Stimulated activated CD4-positive, alpha-beta T cell treated with anti-CD3 and anti-CD28 coated beads, Interleukin-4, amount 100 ng/mL, for 1 hour (primary cell): ENCODE results near the gene QSOX2.

Source experiments
- DNase-seq: peaks from one replicate; pipeline ENCODE4 v3.0.0-alpha.2; 2020

Gene QSOX2

GRCh38 chr9:136235709-136236455 is 9.7 kb downstream of the QSOX2 start:
- DNase-seq: no peak

DNA sequence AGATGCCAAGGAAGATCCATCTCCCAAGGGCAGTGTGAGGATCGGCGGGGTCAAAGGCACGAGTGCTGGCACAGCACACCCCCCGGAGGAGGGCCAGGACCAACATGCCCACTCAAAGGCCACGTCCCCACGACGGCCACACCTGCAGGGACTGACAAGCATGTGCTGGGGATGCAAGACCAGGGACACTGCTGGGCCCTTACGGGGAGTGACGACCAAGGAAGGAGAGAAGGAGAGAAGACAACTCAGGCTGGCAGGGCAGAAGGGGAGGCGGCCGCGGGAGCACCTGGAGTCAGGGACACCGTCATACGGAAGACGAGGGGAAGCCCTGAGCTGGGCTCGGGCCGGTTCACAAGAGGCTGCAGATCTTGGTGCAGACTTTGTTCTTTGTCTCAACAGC is 10.4 kb downstream of the QSOX2 start:
- no peak for DNase-seq

GRCh38 chr9:136234597-136234996 is 11.0 kb downstream of the QSOX2 start:
- DNase-seq: no peak

DNA sequence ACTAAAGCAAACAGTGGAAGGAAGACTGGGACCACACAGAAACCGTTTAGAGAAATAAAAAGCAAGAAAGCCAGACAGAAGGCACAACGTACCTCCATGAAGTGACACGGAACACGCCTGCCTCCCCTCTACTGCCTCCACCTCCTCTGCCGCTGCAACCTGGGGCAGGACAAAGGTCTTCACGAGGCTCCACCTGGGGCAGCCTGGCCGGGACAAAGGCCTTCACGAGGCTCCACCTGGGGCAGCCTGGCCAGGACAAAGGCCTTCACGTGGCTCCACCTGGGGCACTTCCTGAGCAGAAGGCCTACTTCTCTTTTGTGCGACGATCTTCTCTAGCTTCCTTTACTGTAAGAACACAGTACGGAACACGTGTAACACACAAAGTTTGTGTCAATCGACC is 11.7 kb downstream of the QSOX2 start:
- DNase-seq: no peak

DNA sequence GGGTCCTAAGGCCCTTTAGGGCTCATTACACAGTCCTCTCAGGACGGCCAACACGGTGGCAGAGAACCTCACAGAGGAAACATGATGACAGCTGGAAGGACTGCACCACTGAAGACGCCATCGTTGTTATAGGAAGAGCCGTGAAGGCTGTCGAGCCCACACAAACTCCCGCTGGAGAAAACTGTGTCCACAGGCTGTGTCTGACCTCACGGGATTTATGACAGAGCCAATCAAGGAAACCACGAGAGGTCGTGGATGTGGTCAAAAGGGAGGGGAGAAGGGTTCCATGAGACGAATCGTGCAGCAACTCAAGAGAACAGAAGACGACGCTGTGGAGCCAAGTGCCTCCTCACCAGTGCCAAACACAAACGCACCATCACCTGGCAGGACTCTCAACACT is 12.2 kb downstream of the QSOX2 start:
- no peak for DNase-seq

- no peak for DNase-seq
These were observed 12.6 kb downstream of the QSOX2 start for GRCh38 chr9:136232969-136233368.

DNA sequence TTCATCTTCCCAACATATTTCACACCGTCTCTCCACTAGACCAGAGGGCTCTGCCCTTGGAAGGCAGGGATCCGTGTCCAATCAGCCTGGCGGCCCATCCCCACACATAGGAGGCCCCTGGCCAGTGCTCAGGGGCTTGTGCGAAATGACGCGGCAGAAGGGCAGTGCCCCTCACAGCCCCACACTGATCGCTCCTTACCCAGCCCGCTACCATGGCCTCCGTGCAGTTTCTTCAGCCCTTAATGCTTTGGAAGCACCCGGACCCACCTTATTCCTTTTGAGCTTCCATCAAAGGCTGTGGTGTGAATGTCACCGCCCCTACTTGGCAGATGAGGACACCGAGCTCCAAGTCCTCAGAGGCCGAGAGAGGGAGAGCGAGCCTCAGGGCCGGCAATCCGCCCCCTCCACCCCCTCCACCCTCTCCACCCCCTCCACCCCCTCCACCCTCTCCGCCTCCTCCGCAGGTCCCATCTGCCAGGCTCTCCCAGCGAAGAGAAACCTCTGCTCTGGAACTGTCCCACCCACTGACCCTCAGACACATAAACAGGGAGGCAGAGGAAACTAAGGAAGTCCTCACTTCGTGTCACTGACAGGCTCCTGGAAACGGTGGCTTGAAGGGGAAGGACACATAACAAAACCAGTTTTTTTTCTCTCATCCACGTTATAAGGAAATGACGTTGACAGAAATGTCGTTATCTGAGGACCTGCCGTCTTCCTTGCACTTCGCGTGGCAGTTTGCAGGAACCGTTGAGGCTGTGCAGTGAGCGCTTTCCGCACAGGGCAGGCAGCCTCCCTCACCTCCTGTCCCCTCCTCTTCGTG is 13.9 kb downstream of the QSOX2 start:
- no peak for DNase-seq

GRCh38 chr9:136230773-136231172 is 14.8 kb downstream of the QSOX2 start:
- no peak for DNase-seq

- DNase-seq: no peak
These were observed 15.2 kb downstream of the QSOX2 start for GRCh38 chr9:136230365-136230764.

GRCh38 chr9:136229096-136230065 is 16.2 kb downstream of the QSOX2 start:
- no peak for DNase-seq

- DNase-seq: no peak
These were observed 17.3 kb downstream of the QSOX2 start for GRCh38 chr9:136228107-136228875.

DNA sequence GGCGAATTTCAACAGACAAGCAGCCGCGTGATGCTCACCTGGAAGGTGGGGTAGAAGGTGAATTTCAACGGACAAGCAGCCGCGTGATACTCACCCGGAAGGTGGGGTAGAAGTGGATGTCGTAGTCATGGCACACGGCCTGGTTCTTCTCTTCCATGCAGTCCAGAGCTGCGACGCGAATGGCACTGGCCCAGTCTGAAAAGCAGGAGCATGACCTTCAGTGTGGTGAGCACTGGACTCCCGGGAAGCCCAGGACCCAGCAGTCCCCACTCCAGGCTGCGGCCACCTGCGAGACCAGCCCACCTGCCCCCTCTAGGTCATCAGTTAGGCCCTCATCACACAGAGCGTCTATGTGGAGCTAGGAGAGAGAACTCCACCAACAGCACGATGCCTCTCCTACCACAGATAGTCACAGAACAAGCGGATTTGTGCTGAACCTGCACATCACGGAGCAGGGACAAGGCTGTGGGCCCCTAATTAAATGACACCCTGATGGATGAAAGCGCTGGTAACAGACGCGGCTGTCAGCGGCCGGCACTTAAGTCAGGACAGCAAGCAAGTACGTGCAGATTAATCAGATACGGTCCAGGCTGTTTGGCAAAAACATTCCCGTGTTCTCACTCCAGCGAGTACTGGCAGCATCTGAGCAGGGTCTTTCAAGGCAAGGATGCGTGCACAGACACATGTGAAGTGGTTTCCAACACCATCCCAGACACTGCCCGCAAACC is 18.8 kb downstream of the QSOX2 start:
- no peak for DNase-seq

DNA sequence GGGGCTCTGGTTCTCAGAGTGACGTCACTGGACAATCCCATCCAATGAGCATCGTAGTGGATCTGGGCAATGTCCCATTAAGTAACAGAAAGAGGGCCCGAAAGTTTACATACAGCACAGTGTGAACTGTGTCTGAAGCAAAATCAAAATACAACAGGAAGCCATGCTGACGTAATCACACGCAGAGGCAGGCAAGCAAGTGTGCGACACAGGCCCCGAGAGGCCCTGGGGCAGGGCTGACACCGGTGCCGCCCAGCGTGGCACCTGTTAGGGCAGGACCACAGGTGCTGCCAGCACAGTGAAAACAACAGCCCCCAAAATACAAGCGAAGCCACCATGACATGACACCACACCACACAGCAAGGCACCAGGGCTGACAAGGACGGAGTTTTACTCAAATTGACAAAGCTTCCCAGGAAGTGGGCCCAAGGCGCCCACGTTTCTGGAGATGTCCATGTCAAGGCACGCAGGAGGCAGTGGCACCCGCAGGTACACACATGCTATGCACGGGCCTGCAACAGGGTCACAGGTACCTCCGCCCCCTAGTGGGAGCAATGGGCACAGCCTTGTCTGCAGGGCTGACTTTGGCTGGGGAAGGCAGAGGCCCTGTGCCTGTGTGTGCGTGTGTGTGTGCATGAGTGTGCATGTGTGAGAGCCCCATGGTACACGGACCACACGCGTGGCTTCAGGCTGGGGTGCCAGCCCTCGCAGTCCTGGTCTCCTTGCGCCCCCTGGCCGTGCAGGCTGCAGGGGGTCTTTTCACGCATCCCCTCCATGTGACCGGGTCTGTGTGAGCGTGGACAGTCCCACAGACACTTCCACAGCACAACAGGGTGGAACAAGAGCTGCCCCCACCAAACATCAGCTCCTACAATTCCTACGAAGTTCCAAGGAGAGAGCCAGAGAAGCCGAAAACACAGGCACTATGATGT is 19.6 kb downstream of the QSOX2 start:
- peak; percentile 69 for DNase-seq

GRCh38 chr9:136225366-136225747 is 20.3 kb downstream of the QSOX2 start:
- DNase-seq: no peak

DNA sequence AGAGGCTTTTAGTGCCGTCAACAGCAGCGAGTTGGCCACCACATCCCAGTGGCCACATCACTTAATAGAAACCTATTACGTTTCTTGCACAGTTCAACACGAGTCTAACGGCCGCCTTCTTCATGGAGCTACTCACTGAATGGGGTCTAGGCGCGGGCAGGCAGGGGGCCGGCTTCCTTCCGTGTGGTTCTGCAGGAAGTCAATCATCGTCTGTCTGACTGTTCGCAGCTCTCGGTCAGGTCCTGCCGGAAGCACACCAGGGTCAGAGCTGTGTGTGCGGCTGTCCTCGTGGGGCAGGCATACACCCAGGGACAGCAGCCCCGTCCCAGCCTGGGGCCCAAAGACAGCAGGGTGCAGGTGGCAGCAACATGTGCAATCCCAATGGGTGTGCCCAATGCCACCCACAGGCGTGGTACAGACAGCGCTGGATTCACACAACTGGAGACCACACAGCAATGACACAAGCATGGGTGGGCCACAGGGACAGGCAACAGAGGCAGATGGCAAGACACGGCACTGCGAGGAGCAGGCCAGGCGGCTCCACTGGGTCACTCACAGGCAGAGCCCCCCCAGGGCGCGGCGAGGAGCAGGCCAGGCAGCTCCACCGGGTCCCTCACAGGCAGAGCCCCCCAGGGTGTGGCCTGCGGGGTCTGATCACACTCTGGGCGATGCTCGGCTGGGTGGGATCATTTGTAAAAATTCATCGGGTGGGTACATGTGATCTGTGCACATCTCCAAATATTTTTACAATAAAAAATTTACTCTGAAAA is 21.6 kb downstream of the QSOX2 start:
- DNase-seq: no peak

GRCh38 chr9:136222906-136223285 is 22.7 kb downstream of the QSOX2 start:
- no peak for DNase-seq

DNA sequence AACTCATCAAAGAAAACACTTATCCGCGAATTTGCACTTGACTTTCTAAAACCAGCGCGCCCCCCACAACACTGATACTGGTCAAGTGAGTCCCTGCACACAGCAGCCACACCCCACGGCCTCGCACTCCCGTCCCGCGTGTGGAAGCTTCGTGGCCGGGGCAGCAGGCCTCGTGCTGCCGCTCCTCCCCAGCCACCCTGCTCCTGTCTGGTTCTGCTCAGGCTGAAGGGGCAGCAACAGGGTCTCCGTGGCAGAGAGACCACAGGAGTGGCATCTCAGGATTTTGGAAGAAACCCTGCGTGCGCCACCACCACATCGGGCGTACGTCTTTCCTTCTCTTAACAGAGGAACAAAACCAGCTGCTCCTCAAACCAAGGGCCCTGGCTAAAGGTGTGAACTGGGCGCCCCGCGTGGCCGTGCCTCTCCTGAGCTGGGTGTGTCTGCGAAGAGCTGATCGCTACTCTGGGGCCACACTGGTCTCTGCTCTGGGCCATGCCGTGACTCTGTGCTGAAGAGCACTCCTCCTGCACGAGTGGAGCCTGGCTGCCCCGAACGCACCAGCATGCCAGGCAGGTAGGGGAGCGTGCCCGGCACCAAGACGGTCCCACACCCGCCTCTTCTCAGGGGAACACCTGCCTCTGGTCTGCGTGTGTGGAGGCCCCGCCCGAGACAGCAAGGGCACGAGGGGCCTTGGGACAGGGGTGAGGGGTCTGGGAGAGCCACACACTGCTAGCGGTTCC is 23.3 kb downstream of the QSOX2 start:
- DNase-seq: no peak

DNA sequence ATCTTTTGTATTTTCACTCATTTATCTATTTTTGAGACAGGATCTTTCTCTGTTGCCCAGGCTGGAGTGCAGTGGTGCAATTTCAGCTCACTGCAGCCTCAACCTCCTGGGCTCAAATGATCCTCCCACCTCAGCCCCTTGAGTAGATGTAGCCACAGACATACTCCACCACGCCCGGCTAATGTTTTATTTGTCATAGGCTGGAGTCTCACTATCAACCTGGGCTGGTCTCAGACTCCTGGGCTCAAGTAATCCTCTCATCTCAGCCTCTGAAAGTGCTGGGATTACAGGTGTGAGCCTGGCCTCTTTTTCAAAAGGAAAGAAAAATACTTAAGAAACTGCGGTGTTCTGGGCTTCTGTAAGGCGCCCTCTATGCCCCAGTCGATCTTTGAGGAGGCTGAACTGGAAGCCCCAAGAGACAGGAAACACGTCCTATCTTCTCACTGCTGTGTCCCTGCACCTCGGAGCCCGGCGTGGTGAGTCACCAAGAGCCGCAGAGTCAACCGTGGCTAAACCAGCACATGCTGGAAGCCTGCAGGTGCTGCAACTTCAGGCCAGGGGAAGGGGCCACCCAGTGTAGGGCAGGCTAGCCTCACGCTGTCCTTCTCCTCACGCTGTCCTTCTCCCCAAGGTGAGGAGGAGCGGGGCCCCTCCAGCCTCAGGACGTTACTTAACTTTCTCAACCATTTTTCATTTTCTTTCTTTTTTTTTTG is 25.4 kb downstream of the QSOX2 start:
- DNase-seq: no peak
